GM21717 (cell line): Measurements from ENCODE around the gene TMEM233.
A peak's percentile ranks its signal among the peaks of the same experiment; 100 is the strongest.
"Not testable (repeated sequence)": the region's sequence is repeated elsewhere in the genome, so short reads cannot be mapped to it uniquely, and the experiment has no call there.

Source experiments
- ATAC-seq: cut with Tn5 transposase; IDR thresholded peaks from one replicate; pipeline ENCODE4 v1.9.1; 2021; ENCODE audit warnings: mild to moderate bottlenecking, moderate library complexity; ENCODE audit not compliant: unreplicated experiment

TMEM233 gene

GRCh38 chr12:119652665-119653064 lies 59.1 kb downstream of the TMEM233 start:
- ATAC-seq: no peak

GRCh38 chr12:119657001-119657400 lies 63.4 kb downstream of the TMEM233 start:
- ATAC-seq: not testable (repeated sequence)

GRCh38 chr12:119658166-119658565 lies 64.6 kb downstream of the TMEM233 start:
- not testable (repeated sequence) for ATAC-seq

GRCh38 chr12:119659289-119659897 lies 65.8 kb downstream of the TMEM233 start:
- ATAC-seq: no peak

GRCh38 chr12:119660076-119660475 lies 66.5 kb downstream of the TMEM233 start:
- ATAC-seq: no peak

- no peak for ATAC-seq
Measured at GRCh38 chr12:119661882-119662281, 68.3 kb downstream of the TMEM233 start.

- ATAC-seq: no peak
Measured at GRCh38 chr12:119664642-119665041, 71.1 kb downstream of the TMEM233 start.

- no peak for ATAC-seq
Measured at GRCh38 chr12:119665164-119665929, 71.8 kb downstream of the TMEM233 start.

GRCh38 chr12:119666226-119666795 lies 72.7 kb downstream of the TMEM233 start:
- no peak for ATAC-seq

- ATAC-seq: peak; percentile 4
Measured at GRCh38 chr12:119666900-119667576, 73.5 kb downstream of the TMEM233 start.

GRCh38 chr12:119667577-119668323 lies 74.2 kb downstream of the TMEM233 start, which contains the start of gene PRKAB1:
PRKAB1 (plus strand) TSS chr12:119668133; CDS start chr12:119668245, 112 bp downstream.
- peak; percentile 96 for ATAC-seq

- ATAC-seq: no peak
Measured at GRCh38 chr12:119668324-119668841, 74.8 kb downstream of the TMEM233 start.

- no peak for ATAC-seq
Measured at GRCh38 chr12:119669744-119670472, 76.3 kb downstream of the TMEM233 start.

- no peak for ATAC-seq
Measured at GRCh38 chr12:119671070-119671469, 77.5 kb downstream of the TMEM233 start.

GRCh38 chr12:119672194-119672593 lies 78.6 kb downstream of the TMEM233 start:
- no peak for ATAC-seq

GRCh38 chr12:119673634-119674033 lies 80.1 kb downstream of the TMEM233 start:
- ATAC-seq: no peak

GRCh38 chr12:119674560-119674959 lies 81.0 kb downstream of the TMEM233 start:
- no peak for ATAC-seq

- ATAC-seq: no peak
Measured at GRCh38 chr12:119676022-119676421, 82.4 kb downstream of the TMEM233 start.

GRCh38 chr12:119676573-119676972 lies 83.0 kb downstream of the TMEM233 start:
- no peak for ATAC-seq

- no peak for ATAC-seq
Measured at GRCh38 chr12:119678459-119678858, 84.9 kb downstream of the TMEM233 start.
